ENCODE data around the gene LAMA2. TPM values are rescaled to one million over a fixed set of nuclear protein-coding genes. Genes with fewer than 3 reads are reported as not detected.

LAMA2 gene
- total and polyA plus RNA-seq, 2 of the 13 experiments (the other 11 are each of a cell fraction or from before 2014, with no cell fraction given), result 0.11 to 0.28 TPM

DNA sequence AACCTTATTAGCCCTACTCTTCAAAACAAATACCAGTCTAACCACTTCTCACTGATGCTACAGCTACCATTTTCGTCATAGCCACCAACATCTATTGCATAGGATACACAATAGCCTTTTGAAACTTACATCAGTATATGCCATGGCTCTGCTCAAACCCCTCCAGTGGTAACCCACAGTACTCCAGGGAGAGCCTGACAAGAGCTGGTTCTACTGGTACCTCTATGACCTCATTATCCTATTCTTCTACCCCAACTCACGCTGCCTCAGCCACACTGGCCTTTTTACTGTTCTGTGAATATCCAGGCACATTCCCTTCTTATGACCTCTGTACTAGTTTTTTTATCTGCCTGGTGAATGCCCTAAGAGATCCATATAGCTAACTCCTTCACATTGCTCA, 669.5 kb downstream of the LAMA2 start:
- peaks cover 0 to 2% of the 10 kb centered on the region in 2 experiments; a peak in 1 of 5 replicates for H3K36me3 ChIP-seq (replicated peaks in 1 of 2; ENCODE audit: control insufficient read depth in 1 of 2, insufficient read depth in 2 of 2, low read length in 2 of 2)
- no peak for TF ChIP-seq RAD51 (IDR thresholded peaks at IDR 0.05; ENCODE audit: borderline replicate concordance)
- no peak for TF ChIP-seq ZNF451 (CRISPR knock-in tag; IDR thresholded peaks at IDR 0.05)
- TF ChIP-seq, protein P1, sequence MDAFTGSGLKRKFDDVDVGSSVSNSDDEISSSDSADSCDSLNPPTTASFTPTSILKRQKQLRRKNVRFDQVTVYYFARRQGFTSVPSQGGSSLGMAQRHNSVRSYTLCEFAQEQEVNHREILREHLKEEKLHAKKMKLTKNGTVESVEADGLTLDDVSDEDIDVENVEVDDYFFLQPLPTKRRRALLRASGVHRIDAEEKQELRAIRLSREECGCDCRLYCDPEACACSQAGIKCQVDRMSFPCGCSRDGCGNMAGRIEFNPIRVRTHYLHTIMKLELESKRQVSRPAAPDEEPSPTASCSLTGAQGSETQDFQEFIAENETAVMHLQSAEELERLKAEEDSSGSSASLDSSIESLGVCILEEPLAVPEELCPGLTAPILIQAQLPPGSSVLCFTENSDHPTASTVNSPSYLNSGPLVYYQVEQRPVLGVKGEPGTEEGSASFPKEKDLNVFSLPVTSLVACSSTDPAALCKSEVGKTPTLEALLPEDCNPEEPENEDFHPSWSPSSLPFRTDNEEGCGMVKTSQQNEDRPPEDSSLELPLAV (CRISPR knock-in tag; conservative IDR thresholded peaks at IDR 0.05; ENCODE audit: low read depth), result no peak
- TF ChIP-seq ISL2 (CRISPR knock-in tag; IDR thresholded peaks at IDR 0.05), result no peak
- no peak for TF ChIP-seq ZBTB38 (CRISPR knock-in tag; IDR thresholded peaks at IDR 0.05)
- TF ChIP-seq ZNF674 (CRISPR knock-in tag; IDR thresholded peaks at IDR 0.05; ENCODE audit: low read depth), result no peak
- no peak for TF ChIP-seq MTF1 (CRISPR knock-in tag; IDR thresholded peaks at IDR 0.05)
- no peak for TF ChIP-seq ZNF709 (CRISPR knock-in tag; IDR thresholded peaks at IDR 0.05)
- TF ChIP-seq KLF12 (CRISPR knock-in tag; IDR thresholded peaks at IDR 0.05; ENCODE audit: borderline replicate concordance), result no peak
- TF ChIP-seq, protein P2, sequence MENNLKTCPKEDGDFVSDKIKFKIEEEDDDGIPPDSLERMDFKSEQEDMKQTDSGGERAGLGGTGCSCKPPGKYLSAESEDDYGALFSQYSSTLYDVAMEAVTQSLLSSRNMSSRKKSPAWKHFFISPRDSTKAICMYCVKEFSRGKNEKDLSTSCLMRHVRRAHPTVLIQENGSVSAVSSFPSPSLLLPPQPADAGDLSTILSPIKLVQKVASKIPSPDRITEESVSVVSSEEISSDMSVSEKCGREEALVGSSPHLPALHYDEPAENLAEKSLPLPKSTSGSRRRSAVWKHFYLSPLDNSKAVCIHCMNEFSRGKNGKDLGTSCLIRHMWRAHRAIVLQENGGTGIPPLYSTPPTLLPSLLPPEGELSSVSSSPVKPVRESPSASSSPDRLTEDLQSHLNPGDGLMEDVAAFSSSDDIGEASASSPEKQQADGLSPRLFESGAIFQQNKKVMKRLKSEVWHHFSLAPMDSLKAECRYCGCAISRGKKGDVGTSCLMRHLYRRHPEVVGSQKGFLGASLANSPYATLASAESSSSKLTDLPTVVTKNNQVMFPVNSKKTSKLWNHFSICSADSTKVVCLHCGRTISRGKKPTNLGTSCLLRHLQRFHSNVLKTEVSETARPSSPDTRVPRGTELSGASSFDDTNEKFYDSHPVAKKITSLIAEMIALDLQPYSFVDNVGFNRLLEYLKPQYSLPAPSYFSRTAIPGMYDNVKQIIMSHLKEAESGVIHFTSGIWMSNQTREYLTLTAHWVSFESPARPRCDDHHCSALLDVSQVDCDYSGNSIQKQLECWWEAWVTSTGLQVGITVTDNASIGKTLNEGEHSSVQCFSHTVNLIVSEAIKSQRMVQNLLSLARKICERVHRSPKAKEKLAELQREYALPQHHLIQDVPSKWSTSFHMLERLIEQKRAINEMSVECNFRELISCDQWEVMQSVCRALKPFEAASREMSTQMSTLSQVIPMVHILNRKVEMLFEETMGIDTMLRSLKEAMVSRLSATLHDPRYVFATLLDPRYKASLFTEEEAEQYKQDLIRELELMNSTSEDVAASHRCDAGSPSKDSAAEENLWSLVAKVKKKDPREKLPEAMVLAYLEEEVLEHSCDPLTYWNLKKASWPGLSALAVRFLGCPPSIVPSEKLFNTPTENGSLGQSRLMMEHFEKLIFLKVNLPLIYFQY (CRISPR knock-in tag; IDR thresholded peaks at IDR 0.05; ENCODE audit: borderline replicate concordance), result no peak
- no peak for TF ChIP-seq NFRKB (IDR thresholded peaks at IDR 0.05)
- TF ChIP-seq HNRNPK (IDR thresholded peaks at IDR 0.05; ENCODE audit: low read depth, low read length, poor library complexity, severe bottlenecking), result no peak
- no peak for TF ChIP-seq RBM39 (IDR thresholded peaks at IDR 0.05; ENCODE audit: low read depth, low read length, poor library complexity, severe bottlenecking)
- 97% methylated on average over 2 of the region's 2 CpGs for WGBS (ENCODE audit: low lambda C conversion rate)
- no peaks in the 10 kb centered on the region for H3K27me3 ChIP-seq (ENCODE audit: control insufficient read depth in 1 of 2, insufficient read depth in 2 of 2, low read length in 2 of 2)
- no peaks in the 10 kb centered on the region for H3K9me3 ChIP-seq (ENCODE audit: low read length)
- no TSS peak for BruUV-seq (replicated peaks)
- DNase-seq (ENCODE audit: low spot score), result no peak
- no peaks in the 10 kb centered on the region for H4K20me1 ChIP-seq (ENCODE audit: insufficient read depth, low read length)
- intact Hi-C loops (cut with micrococcal nuclease; ENCODE audit: unreplicated experiment), result no loop called here
- in situ Hi-C loops (cut with HindIII; ENCODE audit: extremely low pct_ligation_motif_present, low pct_unique_long_range_greater_than_20kb), result no loop called here
- H3K4me1 ChIP-seq (ENCODE audit: insufficient read depth, low read length), result no peaks in the 10 kb centered on the region
- CTCF ChIA-PET (ENCODE audit: low intra/inter-chr PET ratio, low total read pairs), result no interaction called here
- H3K27ac ChIP-seq (ENCODE audit: extremely low read length, insufficient read depth, low read length), result no peak overlapping the region
- no peak overlapping the region for H3K4me3 ChIP-seq (replicated peaks in 1 of 3; ENCODE audit: insufficient read depth in 1 of 3, low read depth in 2 of 3, low read length in 3 of 3)
- H3K4me2 ChIP-seq (ENCODE audit: low read depth, low read length), result no peak overlapping the region
- H2AFZ ChIP-seq (ENCODE audit: low read length), result no peak overlapping the region
- H3K79me2 ChIP-seq (ENCODE audit: insufficient read depth, low read length), result no peaks in the 10 kb centered on the region
- no peak overlapping the region for H3K9ac ChIP-seq (ENCODE audit: insufficient read depth, low read depth, low read length)
- ATAC-seq, result peak; percentile 47
- POLR2A ChIA-PET, result no interaction called here
- FAIRE-seq, result no peak

Measured in HepG2 (cell line).